ENCODE data around the gene TRIP6. TPM values are rescaled to one million over a fixed set of nuclear protein-coding genes. Genes with fewer than 3 reads are reported as not detected.

TRIP6 gene
- total RNA-seq, 2 donors from 2014 or later: 107 to 114 TPM

GRCh38 chr7:100866729-100867039 lies 503 bp upstream of the TRIP6 start:
- Histone ChIP-seq H3K4me3 (ENCODE audit: low read length) (peak overlapping the region; percentile 92), H3K36me3 (ENCODE audit: control insufficient read depth, insufficient read depth, low read length) (peaks cover 27% of the 10 kb centered on the region), H3K27me3 (ENCODE audit: control insufficient read depth, insufficient read depth, low read length, poor library complexity, severe bottlenecking) (no peaks in the 10 kb centered on the region), H3K9ac (ENCODE audit: extremely low read depth, low read length, poor library complexity, severe bottlenecking) (peak overlapping the region; percentile 100), H3K27ac (ENCODE audit: low read depth, low read length) (peak overlapping the region; percentile 82), H3K4me1 (ENCODE audit: control insufficient read depth, insufficient read depth, low read length) (peaks cover 5% of the 10 kb centered on the region), H3K9me3 (ENCODE audit: control insufficient read depth, low read length) (no peaks in the 10 kb centered on the region)
- Mint-ChIP-seq H3K36me3 (ENCODE audit: low read depth) (peaks cover 46% of the 10 kb centered on the region), H3K4me3 (peak overlapping the region; percentile 88), H3K27ac (peak overlapping the region; percentile 99), H3K4me1 (peaks cover 13% of the 10 kb centered on the region), H3K9me3 (no peaks in the 10 kb centered on the region), H3K27me3 (ENCODE audit: insufficient read depth) (no peaks in the 10 kb centered on the region)
- TF ChIP-seq CTCF (conservative IDR thresholded peaks at IDR 0.05): no peak
- 61% methylated on average over 5 of the region's 5 CpGs; no CpG with 5 or more reads in 1 of the 2 experiments for WGBS, 2 experiments (ENCODE audit: insufficient coverage in 1 of 2, insufficient read length in 1 of 2)
- no peak for DNase-seq

GRCh38 chr7:100867776-100868485 lies 744 bp downstream of the TRIP6 start:
- peaks cover 45% of the 10 kb centered on the region for H3K36me3 Mint-ChIP-seq (ENCODE audit: low read depth)
- peak; percentile 70 for DNase-seq
- peaks cover 3% of the 10 kb centered on the region for H3K4me1 ChIP-seq (ENCODE audit: control insufficient read depth, insufficient read depth, low read length)
- H3K9me3 ChIP-seq (ENCODE audit: control insufficient read depth, low read length): no peaks in the 10 kb centered on the region
- peaks cover 35% of the 10 kb centered on the region for H3K36me3 ChIP-seq (ENCODE audit: control insufficient read depth, insufficient read depth, low read length)
- H3K27me3 ChIP-seq (ENCODE audit: control insufficient read depth, insufficient read depth, low read length, poor library complexity, severe bottlenecking): no peaks in the 10 kb centered on the region
- peaks cover 7% of the 10 kb centered on the region for H3K4me1 Mint-ChIP-seq
- H3K27ac ChIP-seq (ENCODE audit: low read depth, low read length): peak overlapping the region; percentile 82
- peak overlapping the region; percentile 99 for H3K27ac Mint-ChIP-seq
- no peak for TF ChIP-seq CTCF (conservative IDR thresholded peaks at IDR 0.05)
- H3K9me3 Mint-ChIP-seq: no peaks in the 10 kb centered on the region
- 15 to 30% methylated on average over 13 to 27 of the region's 27 CpGs for WGBS, 2 experiments (ENCODE audit: insufficient coverage in 1 of 2, insufficient read length in 1 of 2)
- H3K27me3 Mint-ChIP-seq (ENCODE audit: insufficient read depth): no peaks in the 10 kb centered on the region
- peak overlapping the region; percentile 100 for H3K9ac ChIP-seq (ENCODE audit: extremely low read depth, low read length, poor library complexity, severe bottlenecking)
- H3K4me3 ChIP-seq (ENCODE audit: low read length): peak overlapping the region; percentile 92
- H3K4me3 Mint-ChIP-seq: peak overlapping the region; percentile 88

GRCh38 chr7:100873599-100874299 lies 6.6 kb downstream of the TRIP6 start:
- Histone ChIP-seq H3K9me3 (ENCODE audit: control insufficient read depth, low read length) (no peaks in the 10 kb centered on the region), H3K36me3 (ENCODE audit: control insufficient read depth, insufficient read depth, low read length) (peaks cover 67% of the 10 kb centered on the region), H3K4me3 (ENCODE audit: low read length) (peak overlapping the region; percentile 100), H3K9ac (ENCODE audit: extremely low read depth, low read length, poor library complexity, severe bottlenecking) (peak overlapping the region; percentile 92), H3K4me1 (ENCODE audit: control insufficient read depth, insufficient read depth, low read length) (peaks cover 5% of the 10 kb centered on the region), H3K27me3 (ENCODE audit: control insufficient read depth, insufficient read depth, low read length, poor library complexity, severe bottlenecking) (no peaks in the 10 kb centered on the region), H3K27ac (ENCODE audit: low read depth, low read length) (no peak overlapping the region)
- Mint-ChIP-seq H3K9me3 (no peaks in the 10 kb centered on the region), H3K27ac (peak overlapping the region; percentile 98), H3K27me3 (ENCODE audit: insufficient read depth) (no peaks in the 10 kb centered on the region), H3K36me3 (ENCODE audit: low read depth) (peaks cover 73% of the 10 kb centered on the region), H3K4me3 (peak overlapping the region; percentile 99), H3K4me1 (peaks cover 16% of the 10 kb centered on the region)
- no peak for DNase-seq
- 93 to 96% methylated on average over 10 of the region's 10 CpGs for WGBS, 2 experiments (ENCODE audit: insufficient coverage in 1 of 2, insufficient read length in 1 of 2)
- no peak for TF ChIP-seq CTCF (conservative IDR thresholded peaks at IDR 0.05)

Measured in endodermal cell (in vitro differentiated cells).